ENCODE data around the gene LUC7L3. TPM values are rescaled to one million over a fixed set of nuclear protein-coding genes. Genes with fewer than 3 reads are reported as not detected.
"Not testable (repeated sequence)": the region's sequence is repeated elsewhere in the genome, so short reads cannot be mapped to it uniquely, and the experiment has no call there.

LUC7L3 gene
- total and polyA plus RNA-seq, 4 donors = 38.1 to 188 (median 89.4) TPM

- WGBS, 2 donors = 0 to 1% methylated on average over 56 to 74 of the region's 74 CpGs
- Histone ChIP-seq H3K36me3 (ENCODE audit: control insufficient read depth in 4 of 4, insufficient read depth in 4 of 4, low read length in 4 of 4) (peaks cover 0 to 8% (median 4%) of the 10 kb centered on the region in 4 donors), H3K4me1 (ENCODE audit: control insufficient read depth in 5 of 5, insufficient read depth in 5 of 5, low read length in 5 of 5) (peaks cover 5 to 23% (median 14%) of the 10 kb centered on the region in 5 donors), H3K9ac (ENCODE audit: insufficient read depth in 1 of 2, low read length in 2 of 2) (peak within 1 kb of the TSS; percentile 84 to 98), H3K27ac (ENCODE audit: low read depth in 1 of 2, low read length in 1 of 2) (peak within 1 kb of the TSS; percentile 95 to 98), H3K27me3 (ENCODE audit: control insufficient read depth in 3 of 3, insufficient read depth in 3 of 3, low read length in 2 of 3) (no peaks in the 10 kb centered on the region), H3K4me3 (peak within 1 kb of the TSS; percentile 57), H3K9me3 (ENCODE audit: control insufficient read depth in 4 of 4, insufficient read depth in 3 of 4, low read length in 3 of 4) (no peaks in the 10 kb centered on the region)
- no peak for TF ChIP-seq CTCF (IDR thresholded peaks at IDR 0.05; ENCODE audit: control extremely low read depth, extremely low read depth)
- DNase-seq (peak; percentile 94 to 96 (median 96)), ATAC-seq (ENCODE audit: insufficient read depth, low FRiP score) (peak; percentile 88)
These were observed 11.9 kb upstream of the LUC7L3 start, which contains the start of gene ANKRD40 for GRCh38 chr17:50707289-50708049. TSS of gene ANKRD40 (minus strand) at chr17:50707914. CDS start at chr17:50707654, 260 bp downstream.

DNA sequence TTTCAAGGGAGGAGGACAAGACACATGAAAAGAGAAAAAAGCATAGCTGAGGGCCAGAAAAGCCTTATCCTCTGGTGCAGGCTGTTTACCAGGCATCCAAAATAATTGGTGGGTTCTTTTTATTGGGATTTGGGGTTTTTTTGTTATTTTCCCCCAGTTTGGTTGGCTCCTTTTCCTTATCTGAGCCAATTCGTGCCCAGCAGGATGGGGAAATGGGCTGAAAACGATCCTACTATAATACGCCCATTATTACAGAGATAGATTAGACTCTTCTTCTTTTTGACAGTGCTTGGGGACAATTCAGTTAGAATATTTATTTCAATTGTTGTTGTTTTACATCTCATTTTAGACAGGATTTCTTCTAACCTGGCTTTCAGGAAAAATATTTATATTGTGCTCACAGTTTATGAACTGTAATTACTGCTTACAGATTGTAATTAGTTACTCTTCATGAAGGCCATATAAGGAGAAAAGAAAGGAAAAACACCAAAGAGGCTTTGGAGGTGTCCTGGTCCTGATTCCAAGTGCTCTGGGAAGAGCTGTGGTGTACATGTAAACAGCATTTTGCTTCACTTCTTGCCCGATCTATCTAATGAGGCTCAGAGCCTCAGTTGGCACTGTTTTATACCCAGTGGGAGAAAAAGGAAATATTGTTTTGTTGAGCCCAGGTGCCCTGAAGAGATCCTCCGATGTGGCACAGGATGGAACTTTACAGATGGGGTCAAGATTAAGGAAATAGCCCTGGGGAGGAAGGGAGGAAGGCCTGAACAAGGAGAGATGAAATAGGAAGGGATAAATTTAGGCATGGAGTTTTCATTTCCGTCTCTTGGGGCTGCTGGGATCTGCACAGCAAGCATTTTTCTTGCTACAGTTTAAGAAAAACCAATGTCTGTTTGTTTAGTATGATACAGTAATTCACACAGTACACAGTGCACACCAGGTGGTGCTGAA is 11.1 kb upstream of the LUC7L3 start:
- Histone ChIP-seq H3K4me3 (peak overlapping the region; percentile 36), H3K27ac (ENCODE audit: low read depth in 1 of 2, low read length in 1 of 2) (peak overlapping the region; percentile 95 to 98), H3K9me3 (ENCODE audit: control insufficient read depth in 4 of 4, insufficient read depth in 3 of 4, low read length in 3 of 4) (no peaks in the 10 kb centered on the region), H3K9ac (ENCODE audit: insufficient read depth in 1 of 2, low read length in 2 of 2) (peak overlapping the region; percentile 84 to 98), H3K36me3 (ENCODE audit: control insufficient read depth in 4 of 4, insufficient read depth in 4 of 4, low read length in 4 of 4) (peaks cover 0 to 7% (median 3%) of the 10 kb centered on the region in 4 donors), H3K4me1 (ENCODE audit: control insufficient read depth in 5 of 5, insufficient read depth in 5 of 5, low read length in 5 of 5) (peaks cover 5 to 23% (median 14%) of the 10 kb centered on the region in 5 donors), H3K27me3 (ENCODE audit: control insufficient read depth in 3 of 3, insufficient read depth in 3 of 3, low read length in 2 of 3) (no peaks in the 10 kb centered on the region)
- no peak for ATAC-seq (ENCODE audit: insufficient read depth, low FRiP score)
- TF ChIP-seq CTCF (IDR thresholded peaks at IDR 0.05; ENCODE audit: control extremely low read depth, extremely low read depth) = no peak
- 3 to 5% methylated on average over 6 of the region's 6 CpGs for WGBS, 2 donors
- DNase-seq = peak in 2 of 3 donors; percentile 63 to 68

DNA sequence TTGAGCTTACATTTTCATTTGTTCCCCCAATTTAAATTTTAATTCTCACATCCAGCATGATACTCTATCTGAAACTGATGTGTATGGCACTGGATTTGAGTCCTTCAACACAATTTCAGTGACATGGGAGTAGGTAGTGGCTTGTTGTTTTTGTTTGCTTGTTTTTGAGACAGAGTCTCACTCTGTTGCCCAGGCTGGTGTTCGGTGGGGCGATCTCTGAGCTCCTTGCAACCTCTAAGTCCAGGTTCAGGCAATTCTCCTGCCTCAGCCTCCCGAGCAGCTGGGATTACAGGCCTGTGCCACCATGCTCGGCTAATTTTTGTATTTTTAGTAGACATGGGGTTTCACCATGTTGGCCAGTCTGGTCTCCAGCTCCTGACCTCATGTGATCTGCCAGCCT is 10.3 kb upstream of the LUC7L3 start:
- WGBS, 2 donors = 91 to 92% methylated on average over 4 of the region's 4 CpGs
- Histone ChIP-seq H3K4me1 (ENCODE audit: control insufficient read depth in 5 of 5, insufficient read depth in 5 of 5, low read length in 5 of 5) (peaks cover 5 to 23% (median 14%) of the 10 kb centered on the region in 5 donors), H3K27ac (ENCODE audit: low read depth in 1 of 2, low read length in 1 of 2) (peak overlapping the region; percentile 95 to 98), H3K9ac (ENCODE audit: insufficient read depth in 1 of 2, low read length in 2 of 2) (peak overlapping the region in 1 of 2 donors; percentile 98)
- H3K9me3 ChIP-seq (ENCODE audit: control insufficient read depth in 4 of 4, insufficient read depth in 3 of 4, low read length in 3 of 4); H3K36me3 ChIP-seq (ENCODE audit: control insufficient read depth in 4 of 4, insufficient read depth in 4 of 4, low read length in 4 of 4); H3K4me3 ChIP-seq; H3K27me3 ChIP-seq (ENCODE audit: control insufficient read depth in 3 of 3, insufficient read depth in 3 of 3, low read length in 2 of 3); DNase-seq; ATAC-seq (ENCODE audit: insufficient read depth, low FRiP score): not testable (repeated sequence)

Measured in lung (tissue), 12 donors.